PC-9 (cell line): ENCODE measurements around the gene CCL14. TPM values are rescaled to one million over a fixed set of nuclear protein-coding genes. Genes with fewer than 3 reads are reported as not detected.

Experiments
- BruUV-seq: library from RNA; stranded (reverse); fragments of 400-500 nt; replicated peaks from 2 replicates; lab custom pipeline; 2021; lab: Mats Ljungman, UMichigan
- CTCF ChIA-PET: fragments of 300-600 bp; sonication (Branson Sonifier 250); formaldehyde crosslinking; loops from one replicate; lab custom pipeline; 2022; ENCODE audit warnings: antibody characterized with exemption; lab: Charles Lee
- POLR2A ChIA-PET: fragments of 300-600 bp; sonication (Branson Sonifier 250); formaldehyde crosslinking; loops from one replicate; lab custom pipeline; 2022; ENCODE audit warnings: antibody characterized with exemption; ENCODE audit not compliant: unreplicated experiment; lab: Charles Lee
- DNase-seq, 2 experiments: peaks; one replicate each; pipeline versions ENCODE4 v3.0.0 to v3.0.0-alpha.2; 2015 to 2022; ENCODE audit warnings: mixed read lengths in 1 of 2
- H2AFZ ChIP-seq: fragments of 200-600 bp; sonication (generic); 2 replicates; pipeline ENCODE4 v1.8.1; 2017; ENCODE audit warnings: antibody characterized with exemption
- H3F3A ChIP-seq: fragments of 200-600 bp; sonication (generic); 2 replicates; pipeline ENCODE4 v1.8.1; 2017; ENCODE audit warnings: antibody characterized with exemption, mild to moderate bottlenecking, low read depth; ENCODE audit not compliant: insufficient read depth
- H3K27ac ChIP-seq: fragments of 200-600 bp; sonication (generic); 2 replicates; pipeline ENCODE4 v1.6.1; 2016; ENCODE audit warnings: mixed run types
- H3K27me3 ChIP-seq: fragments of 200-600 bp; sonication (generic); 2 replicates; pipeline ENCODE4 v1.6.1; 2016; ENCODE audit warnings: low read depth, mixed run types; ENCODE audit not compliant: insufficient read depth
- H3K36me3 ChIP-seq: fragments of 200-600 bp; sonication (generic); 2 replicates; pipeline ENCODE4 v1.6.1; 2016; ENCODE audit warnings: low read depth, mixed run types
- H3K4me1 ChIP-seq: fragments of 200-600 bp; sonication (generic); replicated peaks from 2 replicates; pipeline ENCODE4 v1.6.1; 2016; ENCODE audit warnings: mixed run types; ENCODE audit not compliant: insufficient read depth
- H3K4me2 ChIP-seq: fragments of 200-600 bp; sonication (generic); 2 replicates; pipeline ENCODE4 v1.6.1; 2017; ENCODE audit warnings: mixed run types
- H3K4me3 ChIP-seq: fragments of 200-600 bp; sonication (generic); 2 replicates; pipeline ENCODE4 v1.6.1; 2016; ENCODE audit warnings: mixed run types
- H3K79me2 ChIP-seq: fragments of 200-600 bp; sonication (generic); 2 replicates; pipeline ENCODE4 v1.6.1; 2017; ENCODE audit warnings: low read depth, mixed run types
- H3K9me2 ChIP-seq: fragments of 200-600 bp; sonication (generic); 2 replicates; pipeline ENCODE4 v1.8.1; 2017; ENCODE audit warnings: mild to moderate bottlenecking; ENCODE audit not compliant: insufficient read depth
- H3K9me3 ChIP-seq: fragments of 200-600 bp; sonication (generic); 2 replicates; pipeline ENCODE4 v1.8.1; 2016; ENCODE audit warnings: low read depth; ENCODE audit not compliant: insufficient read depth
- H4K20me1 ChIP-seq: fragments of 200-600 bp; sonication (generic); 2 replicates; pipeline ENCODE4 v1.8.1; 2017; ENCODE audit not compliant: insufficient read depth
- EZH2 ChIP-seq: fragments of 200-600 bp; sonication (generic); IDR thresholded peaks from 2 replicates; pipeline ENCODE4 v1.8.0; 2017; ENCODE audit warnings: antibody characterized with exemption, low read depth
- intact Hi-C: fragments of 100-400 bp; cut with micrococcal nuclease; formaldehyde crosslinking; loops from one replicate; pipeline ENCODE4 v1.10.0; 2022; ENCODE audit not compliant: unreplicated experiment
- total RNA-seq: library from RNA; stranded (reverse); gene quantifications from 2 replicates; pipeline ENCODE4 v1.2.3, GENCODE V29; 2021
- TF ChIP-seq, protein P1 (sequence below): fragments of 200-600 bp; sonication (generic); conservative IDR thresholded peaks from 2 replicates; pipeline ENCODE4 v1.6.1; 2017; ENCODE audit warnings: mixed run types, antibody characterized with exemption, mild to moderate bottlenecking, moderate library complexity

The CCL14 gene
- total RNA-seq, 1 experiment from 2014 or later, result not detected

DNA sequence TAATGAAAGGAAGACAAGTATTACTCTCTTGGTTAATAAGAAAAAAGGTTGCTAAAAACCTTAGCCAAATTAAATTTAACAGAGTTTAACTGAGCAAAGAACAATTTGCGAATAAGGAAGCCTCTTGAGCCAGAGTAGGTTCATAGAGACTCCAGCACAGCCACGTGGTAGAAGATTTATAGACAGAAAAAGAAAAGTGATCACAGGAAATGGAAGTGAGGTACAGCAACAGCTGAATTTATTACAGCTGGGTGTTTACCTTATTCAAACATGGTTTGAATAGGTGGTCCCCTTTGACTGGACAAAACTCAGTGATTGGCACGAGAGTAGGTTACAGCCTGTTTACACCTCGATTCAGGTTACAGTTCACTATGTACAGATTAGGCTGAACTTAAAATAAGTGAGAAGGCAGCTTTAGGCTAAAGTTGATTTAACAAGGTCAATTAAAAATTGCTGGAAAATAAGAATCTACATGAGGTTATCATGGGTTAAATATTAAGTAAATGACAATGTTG lies 18.1 kb upstream of the CCL14 start:
- intact Hi-C loops, result no loop called here
- H3K79me2 ChIP-seq, result no peaks in the 10 kb centered on the region
- H3K4me1 ChIP-seq, result no peaks in the 10 kb centered on the region
- no peak for DNase-seq
- no TSS peak for BruUV-seq
- no peaks in the 10 kb centered on the region for H4K20me1 ChIP-seq
- no peaks in the 10 kb centered on the region for H3K36me3 ChIP-seq
- no peak for TF ChIP-seq EZH2
- TF ChIP-seq, protein P1, sequence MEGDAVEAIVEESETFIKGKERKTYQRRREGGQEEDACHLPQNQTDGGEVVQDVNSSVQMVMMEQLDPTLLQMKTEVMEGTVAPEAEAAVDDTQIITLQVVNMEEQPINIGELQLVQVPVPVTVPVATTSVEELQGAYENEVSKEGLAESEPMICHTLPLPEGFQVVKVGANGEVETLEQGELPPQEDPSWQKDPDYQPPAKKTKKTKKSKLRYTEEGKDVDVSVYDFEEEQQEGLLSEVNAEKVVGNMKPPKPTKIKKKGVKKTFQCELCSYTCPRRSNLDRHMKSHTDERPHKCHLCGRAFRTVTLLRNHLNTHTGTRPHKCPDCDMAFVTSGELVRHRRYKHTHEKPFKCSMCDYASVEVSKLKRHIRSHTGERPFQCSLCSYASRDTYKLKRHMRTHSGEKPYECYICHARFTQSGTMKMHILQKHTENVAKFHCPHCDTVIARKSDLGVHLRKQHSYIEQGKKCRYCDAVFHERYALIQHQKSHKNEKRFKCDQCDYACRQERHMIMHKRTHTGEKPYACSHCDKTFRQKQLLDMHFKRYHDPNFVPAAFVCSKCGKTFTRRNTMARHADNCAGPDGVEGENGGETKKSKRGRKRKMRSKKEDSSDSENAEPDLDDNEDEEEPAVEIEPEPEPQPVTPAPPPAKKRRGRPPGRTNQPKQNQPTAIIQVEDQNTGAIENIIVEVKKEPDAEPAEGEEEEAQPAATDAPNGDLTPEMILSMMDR, result no peak
- no peak overlapping the region for H3K4me2 ChIP-seq
- no peaks in the 10 kb centered on the region for H3F3A ChIP-seq
- H3K9me2 ChIP-seq, result no peaks in the 10 kb centered on the region
- H3K27ac ChIP-seq, result no peak overlapping the region
- H2AFZ ChIP-seq, result no peak overlapping the region
- H3K9me3 ChIP-seq, result no peaks in the 10 kb centered on the region
- H3K27me3 ChIP-seq, result peaks cover 61% of the 10 kb centered on the region
- ChIA-PET CTCF (no interaction called here), POLR2A (no interaction called here)
- no peak overlapping the region for H3K4me3 ChIP-seq

DNA sequence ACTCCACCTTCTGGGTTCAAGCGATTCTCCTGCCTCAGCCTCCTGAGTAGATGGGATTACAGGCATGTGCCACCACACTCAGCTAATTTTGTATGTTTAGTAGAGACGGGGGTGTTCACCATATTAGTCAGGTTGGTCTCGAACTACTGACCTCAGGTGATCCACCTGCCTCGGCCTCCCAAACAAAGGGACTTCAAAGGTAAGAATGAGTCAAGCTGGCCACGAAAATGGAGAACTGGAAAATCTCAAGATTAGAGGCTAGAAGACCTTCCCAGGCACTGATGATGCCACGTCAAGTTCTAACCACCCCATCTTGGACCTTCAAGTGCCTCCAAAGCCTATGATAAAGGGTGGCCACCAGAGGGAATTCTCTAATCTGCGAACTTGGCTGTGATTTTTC lies 16.1 kb upstream of the CCL14 start:
- H3K4me2 ChIP-seq, result no peak overlapping the region
- intact Hi-C loops, result no loop called here

GRCh38 chr17:36001862-36002603 lies 15.5 kb upstream of the CCL14 start:
- Histone ChIP-seq H3K9me3 (no peaks in the 10 kb centered on the region), H3K4me3 (no peak overlapping the region), H3K79me2 (no peaks in the 10 kb centered on the region), H3K27me3 (peaks cover 57% of the 10 kb centered on the region), H3K9me2 (no peaks in the 10 kb centered on the region), H3K36me3 (no peaks in the 10 kb centered on the region), H4K20me1 (no peaks in the 10 kb centered on the region), H3F3A (no peaks in the 10 kb centered on the region), H3K4me2 (no peak overlapping the region), H3K4me1 (no peaks in the 10 kb centered on the region), H3K27ac (no peak overlapping the region), H2AFZ (no peak overlapping the region)
- DNase-seq, result no peak
- CTCF ChIA-PET, result no interaction called here
- intact Hi-C loops, result no loop called here
- no TSS peak for BruUV-seq
- POLR2A ChIA-PET, result no interaction called here
- TF ChIP-seq, protein P1, result no peak
- no peak for TF ChIP-seq EZH2

More for the DNA sequence above, 16.1 kb upstream of the CCL14 start:
- Histone ChIP-seq H3K27ac (no peak overlapping the region), H2AFZ (no peak overlapping the region), H3K27me3 (peaks cover 61% of the 10 kb centered on the region), H3K4me1 (no peaks in the 10 kb centered on the region), H3K9me2 (no peaks in the 10 kb centered on the region), H3F3A (no peaks in the 10 kb centered on the region), H3K79me2 (no peaks in the 10 kb centered on the region), H3K9me3 (no peaks in the 10 kb centered on the region), H3K4me3 (no peak overlapping the region), H3K36me3 (no peaks in the 10 kb centered on the region), H4K20me1 (no peaks in the 10 kb centered on the region)
- DNase-seq, result no peak
- no TSS peak for BruUV-seq
- no peak for TF ChIP-seq EZH2
- TF ChIP-seq, protein P1, result no peak
- POLR2A ChIA-PET, result no interaction called here
- CTCF ChIA-PET, result no interaction called here
